GM10266 (cell line): ENCODE results near the gene MLPH.

ENCODE experiments used
- DNase-seq: peaks from one replicate; pipeline ENCODE4 v3.0.0; 2012; ENCODE audit errors: extremely low spot score
- TF ChIP-seq, protein P1 (sequence below): IDR thresholded peaks from 2 replicates; pipeline ENCODE4 v1.5.1; 2012; ENCODE audit warnings: mild to moderate bottlenecking, low read depth; ENCODE audit not compliant: control insufficient read depth, insufficient read depth; ENCODE audit errors: missing control alignments

Gene MLPH, protein sequence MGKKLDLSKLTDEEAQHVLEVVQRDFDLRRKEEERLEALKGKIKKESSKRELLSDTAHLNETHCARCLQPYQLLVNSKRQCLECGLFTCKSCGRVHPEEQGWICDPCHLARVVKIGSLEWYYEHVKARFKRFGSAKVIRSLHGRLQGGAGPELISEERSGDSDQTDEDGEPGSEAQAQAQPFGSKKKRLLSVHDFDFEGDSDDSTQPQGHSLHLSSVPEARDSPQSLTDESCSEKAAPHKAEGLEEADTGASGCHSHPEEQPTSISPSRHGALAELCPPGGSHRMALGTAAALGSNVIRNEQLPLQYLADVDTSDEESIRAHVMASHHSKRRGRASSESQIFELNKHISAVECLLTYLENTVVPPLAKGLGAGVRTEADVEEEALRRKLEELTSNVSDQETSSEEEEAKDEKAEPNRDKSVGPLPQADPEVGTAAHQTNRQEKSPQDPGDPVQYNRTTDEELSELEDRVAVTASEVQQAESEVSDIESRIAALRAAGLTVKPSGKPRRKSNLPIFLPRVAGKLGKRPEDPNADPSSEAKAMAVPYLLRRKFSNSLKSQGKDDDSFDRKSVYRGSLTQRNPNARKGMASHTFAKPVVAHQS

DNA sequence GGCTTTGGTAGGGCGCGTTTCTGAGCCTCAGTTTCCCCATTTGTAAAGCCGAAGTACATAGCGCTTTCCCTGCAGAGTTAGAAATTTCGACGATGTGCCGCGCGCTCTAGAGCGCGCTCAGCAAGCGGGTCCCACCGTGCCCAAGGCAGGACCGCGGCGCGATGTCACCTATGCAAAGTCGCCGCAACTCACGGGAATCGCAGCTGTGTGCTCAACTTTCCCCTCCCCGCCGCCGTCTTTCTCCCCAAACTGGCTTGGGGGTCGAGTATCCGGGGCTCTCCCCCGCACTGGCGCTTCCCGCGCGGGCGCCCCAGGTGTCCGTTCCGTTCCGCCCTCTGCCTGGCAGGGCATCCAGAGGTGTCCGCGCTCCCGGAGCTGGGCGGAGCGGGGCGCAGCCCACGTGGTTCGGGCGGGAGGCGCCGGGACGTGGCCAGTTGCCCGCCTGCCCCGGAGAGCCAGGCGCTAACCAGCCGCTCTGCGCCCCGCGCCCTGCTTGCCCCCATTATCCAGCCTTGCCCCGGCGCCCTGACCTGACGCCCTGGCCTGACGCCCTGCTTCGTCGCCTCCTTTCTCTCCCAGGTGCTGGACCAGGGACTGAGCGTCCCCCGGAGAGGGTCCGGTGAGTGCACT is at the start of gene MLPH:
MLPH (plus strand) TSS at position 433 of the 630 bp plus-strand sequence. CDS start 6,176 bp downstream, outside the sequence.
- DNase-seq: no peak
- TF ChIP-seq, protein P1, sequence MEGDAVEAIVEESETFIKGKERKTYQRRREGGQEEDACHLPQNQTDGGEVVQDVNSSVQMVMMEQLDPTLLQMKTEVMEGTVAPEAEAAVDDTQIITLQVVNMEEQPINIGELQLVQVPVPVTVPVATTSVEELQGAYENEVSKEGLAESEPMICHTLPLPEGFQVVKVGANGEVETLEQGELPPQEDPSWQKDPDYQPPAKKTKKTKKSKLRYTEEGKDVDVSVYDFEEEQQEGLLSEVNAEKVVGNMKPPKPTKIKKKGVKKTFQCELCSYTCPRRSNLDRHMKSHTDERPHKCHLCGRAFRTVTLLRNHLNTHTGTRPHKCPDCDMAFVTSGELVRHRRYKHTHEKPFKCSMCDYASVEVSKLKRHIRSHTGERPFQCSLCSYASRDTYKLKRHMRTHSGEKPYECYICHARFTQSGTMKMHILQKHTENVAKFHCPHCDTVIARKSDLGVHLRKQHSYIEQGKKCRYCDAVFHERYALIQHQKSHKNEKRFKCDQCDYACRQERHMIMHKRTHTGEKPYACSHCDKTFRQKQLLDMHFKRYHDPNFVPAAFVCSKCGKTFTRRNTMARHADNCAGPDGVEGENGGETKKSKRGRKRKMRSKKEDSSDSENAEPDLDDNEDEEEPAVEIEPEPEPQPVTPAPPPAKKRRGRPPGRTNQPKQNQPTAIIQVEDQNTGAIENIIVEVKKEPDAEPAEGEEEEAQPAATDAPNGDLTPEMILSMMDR: no peak

DNA sequence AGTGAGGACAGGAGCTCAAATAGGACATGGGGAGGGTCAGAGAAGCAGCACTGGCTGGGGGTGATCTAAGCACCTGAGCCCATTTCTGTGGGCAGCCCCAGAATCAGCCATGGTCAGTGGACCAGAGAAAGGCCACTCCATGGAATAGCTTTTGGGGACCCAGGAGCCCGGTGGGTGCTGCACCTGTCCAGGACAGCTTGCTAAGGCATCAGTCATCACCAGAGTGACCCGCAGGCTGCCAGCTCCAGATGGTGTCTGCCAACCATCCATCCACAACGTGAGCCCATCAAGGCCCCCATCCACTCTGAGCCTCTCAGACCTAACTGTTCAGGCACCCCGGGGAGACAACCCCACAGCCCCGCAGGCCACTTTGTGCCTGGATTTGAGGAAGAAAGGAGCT is 49.5 kb upstream of the MLPH start:
- TF ChIP-seq, protein P1: no peak
- no peak for DNase-seq

DNA sequence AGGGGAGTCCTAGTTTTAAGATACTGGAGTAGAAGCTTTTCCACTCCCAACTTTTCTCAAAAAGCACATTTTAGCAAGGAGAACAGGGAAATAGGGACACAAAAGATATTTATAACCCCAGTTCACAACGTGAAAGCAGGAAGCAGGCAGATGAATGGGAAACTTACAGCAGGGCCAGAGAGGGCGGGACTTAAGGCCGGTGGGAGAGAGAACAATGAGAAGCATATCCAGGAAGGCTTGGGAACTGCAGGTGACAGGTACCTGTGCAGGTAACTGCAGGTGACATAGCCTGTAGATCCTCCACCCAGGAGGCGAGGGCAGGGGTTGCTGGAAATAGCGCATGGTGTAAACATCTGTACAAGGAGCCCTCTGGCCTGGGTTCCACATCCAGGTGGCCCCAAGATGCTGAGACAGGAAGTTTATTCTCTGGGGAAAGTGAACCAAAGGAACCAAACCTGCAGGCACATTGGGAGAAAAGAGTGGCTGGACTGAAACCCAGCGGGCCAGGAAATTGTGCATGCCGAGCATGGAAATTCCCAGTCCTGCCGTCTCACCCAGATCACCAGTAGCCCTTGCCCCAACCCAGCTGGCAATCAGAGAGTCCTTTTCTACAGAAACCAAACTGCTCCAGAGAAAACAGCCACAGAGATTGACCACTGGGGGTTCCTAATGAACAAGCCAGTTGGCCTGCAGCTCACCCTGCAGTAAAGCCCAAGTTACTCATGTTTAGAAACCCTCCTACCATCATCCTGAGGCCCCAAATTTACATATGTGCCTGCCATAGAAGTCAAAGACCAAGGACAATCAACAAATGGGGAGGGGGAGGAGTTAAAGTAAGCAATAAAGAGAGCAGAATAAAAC is 48.7 kb upstream of the MLPH start:
- DNase-seq: no peak
- TF ChIP-seq, protein P1: no peak

DNA sequence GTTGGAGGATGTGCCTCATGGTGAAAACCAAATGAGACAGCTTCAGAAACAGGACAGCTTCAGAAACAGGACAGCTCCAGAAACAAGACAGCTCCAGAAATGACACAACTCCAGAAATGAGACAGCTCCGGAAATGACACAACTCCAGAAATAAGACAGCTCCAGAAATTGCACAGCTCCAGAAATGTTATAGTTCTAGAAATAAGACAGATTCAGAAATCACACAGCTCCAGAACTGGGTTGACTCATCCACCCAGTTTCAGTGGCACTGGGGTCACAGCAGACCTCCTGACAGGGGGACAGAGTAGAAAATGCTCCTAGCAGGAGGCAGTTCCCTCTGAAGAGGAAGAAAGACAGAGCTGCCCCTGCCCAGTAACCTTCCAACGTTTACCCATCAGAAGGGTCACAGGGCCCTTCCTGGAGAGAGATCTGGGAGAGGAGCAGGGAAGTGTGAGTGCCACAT is 46.2 kb upstream of the MLPH start:
- TF ChIP-seq, protein P1: no peak

DNA sequence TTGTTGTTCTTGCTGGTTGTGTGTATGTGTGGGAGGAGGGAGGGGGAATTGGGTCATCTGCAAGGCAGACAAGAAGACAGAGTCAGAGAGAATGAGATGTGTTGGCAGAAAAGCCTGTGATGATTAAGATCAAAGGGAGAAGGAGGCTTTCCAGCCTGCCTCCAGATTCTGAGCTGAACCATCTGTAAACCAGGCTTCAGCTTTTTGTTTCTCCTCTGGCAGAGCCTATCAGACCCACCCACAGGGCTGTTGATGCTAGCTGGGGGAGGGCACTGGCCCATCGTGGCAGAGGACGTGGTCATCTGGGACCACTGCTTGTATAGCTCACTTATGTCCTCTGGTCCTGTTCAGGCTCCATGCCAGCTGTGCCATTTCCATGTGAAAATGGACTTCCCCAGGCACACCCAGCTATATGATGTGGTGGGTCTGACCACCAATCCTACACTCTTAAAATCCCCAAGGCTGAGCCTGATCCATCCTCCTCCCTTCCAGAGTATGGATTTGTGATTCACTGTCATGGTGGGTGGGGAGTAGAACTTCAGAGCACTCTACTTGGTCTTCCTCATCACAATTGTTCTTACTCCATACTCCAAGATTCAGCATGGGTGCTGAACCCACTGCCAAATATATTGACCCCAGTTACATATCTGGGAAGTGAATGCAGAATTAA is 45.3 kb upstream of the MLPH start:
- TF ChIP-seq, protein P1: no peak
- DNase-seq: no peak

More for the DNA sequence above, 46.2 kb upstream of the MLPH start:
- peak; percentile 44 for DNase-seq

DNA sequence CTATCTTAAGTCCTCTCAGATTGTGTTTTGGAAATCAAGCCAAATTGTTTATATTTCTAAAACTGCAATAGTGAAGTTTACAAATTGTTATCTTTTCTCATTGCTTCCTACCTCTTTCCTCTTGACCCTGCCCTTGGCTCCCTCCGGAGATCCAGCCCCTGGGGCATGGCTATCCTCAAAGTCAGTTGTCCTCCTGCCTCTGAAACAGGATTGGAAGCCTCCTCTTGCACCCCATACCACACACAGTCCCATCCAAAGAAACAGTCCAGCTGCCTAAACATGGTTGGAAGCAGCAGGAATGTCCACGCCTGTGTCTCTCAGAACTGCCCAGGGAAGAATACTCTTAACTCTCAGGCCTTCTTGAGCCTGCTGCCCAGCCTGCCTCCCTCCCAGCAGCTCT is 43.0 kb upstream of the MLPH start:
- no peak for DNase-seq
- TF ChIP-seq, protein P1: no peak
